SJCRH30 (cell line): ENCODE results near the gene COL17A1. TPM values are rescaled to one million over a fixed set of nuclear protein-coding genes. Genes with fewer than 3 reads are reported as not detected.

Experiments used
- DNase-seq, 2 experiments: peaks; one replicate each; pipeline ENCODE4 v3.0.0-alpha.2; 2015 to 2020
- H3K27ac ChIP-seq: fragments of 250-450 bp; sonication (Bioruptor Pico); 2 replicates; pipeline ENCODE4 v1.5.1; 2020; ENCODE audit warnings: mild to moderate bottlenecking, moderate library complexity
- H3K27me3 ChIP-seq: fragments of 250-450 bp; sonication (Bioruptor Pico); 2 replicates; pipeline ENCODE4 v1.5.1; 2020; ENCODE audit warnings: mild to moderate bottlenecking, moderate library complexity
- H3K36me3 ChIP-seq: fragments of 250-450 bp; sonication (Bioruptor Pico); 2 replicates; pipeline ENCODE4 v1.5.1; 2020; ENCODE audit warnings: mild to moderate bottlenecking, moderate library complexity
- H3K4me1 ChIP-seq: fragments of 250-450 bp; sonication (Bioruptor Pico); 2 replicates; pipeline ENCODE4 v1.5.1; 2020; ENCODE audit warnings: mild to moderate bottlenecking, moderate library complexity
- H3K4me3 ChIP-seq: fragments of 250-450 bp; sonication (Bioruptor Pico); 2 replicates; pipeline ENCODE4 v1.5.1; 2020; ENCODE audit warnings: mild to moderate bottlenecking, moderate library complexity
- H3K9me3 ChIP-seq: fragments of 250-450 bp; sonication (Bioruptor Pico); replicated peaks from 2 replicates; pipeline ENCODE4 v1.5.1; 2020; ENCODE audit warnings: mild to moderate bottlenecking, moderate library complexity
- total RNA-seq: library from RNA; depleted of rRNA; stranded (reverse); fragments of >200 nt; shearing (Covaris generic); gene quantifications from 2 replicates; pipeline ENCODE4 v1.2.3, GENCODE V29; 2014

COL17A1 gene
- total RNA-seq, 1 experiment from 2014 or later = not detected

- Histone ChIP-seq H3K36me3 (no peaks in the 10 kb centered on the region), H3K4me3 (no peak overlapping the region), H3K27ac (no peak overlapping the region), H3K9me3 (no peaks in the 10 kb centered on the region), H3K27me3 (peaks cover 26% of the 10 kb centered on the region), H3K4me1 (no peaks in the 10 kb centered on the region)
- DNase-seq = no peak
Measured at GRCh38 chr10:104052431-104052830, 33.2 kb downstream of the COL17A1 start.

GRCh38 chr10:104049504-104050250 lies 36.0 kb downstream of the COL17A1 start:
- H3K27me3 ChIP-seq = peaks cover 43% of the 10 kb centered on the region
- H3K4me3 ChIP-seq = no peak overlapping the region
- no peaks in the 10 kb centered on the region for H3K4me1 ChIP-seq
- no peaks in the 10 kb centered on the region for H3K9me3 ChIP-seq
- H3K36me3 ChIP-seq = no peaks in the 10 kb centered on the region
- no peak overlapping the region for H3K27ac ChIP-seq
- DNase-seq = no peak

- Histone ChIP-seq H3K4me3 (no peak overlapping the region), H3K36me3 (no peaks in the 10 kb centered on the region), H3K27ac (no peak overlapping the region), H3K4me1 (no peaks in the 10 kb centered on the region), H3K9me3 (no peaks in the 10 kb centered on the region), H3K27me3 (peaks cover 45% of the 10 kb centered on the region)
- DNase-seq = no peak
Measured at GRCh38 chr10:104046651-104047050, 39.0 kb downstream of the COL17A1 start.

- Histone ChIP-seq H3K27ac (no peak overlapping the region), H3K27me3 (peaks cover 41% of the 10 kb centered on the region), H3K4me1 (no peaks in the 10 kb centered on the region), H3K4me3 (no peak overlapping the region), H3K36me3 (no peaks in the 10 kb centered on the region), H3K9me3 (no peaks in the 10 kb centered on the region)
- peak in 1 of 2 experiments; percentile 35 for DNase-seq
Measured at GRCh38 chr10:104045151-104046089, 40.3 kb downstream of the COL17A1 start.

DNA sequence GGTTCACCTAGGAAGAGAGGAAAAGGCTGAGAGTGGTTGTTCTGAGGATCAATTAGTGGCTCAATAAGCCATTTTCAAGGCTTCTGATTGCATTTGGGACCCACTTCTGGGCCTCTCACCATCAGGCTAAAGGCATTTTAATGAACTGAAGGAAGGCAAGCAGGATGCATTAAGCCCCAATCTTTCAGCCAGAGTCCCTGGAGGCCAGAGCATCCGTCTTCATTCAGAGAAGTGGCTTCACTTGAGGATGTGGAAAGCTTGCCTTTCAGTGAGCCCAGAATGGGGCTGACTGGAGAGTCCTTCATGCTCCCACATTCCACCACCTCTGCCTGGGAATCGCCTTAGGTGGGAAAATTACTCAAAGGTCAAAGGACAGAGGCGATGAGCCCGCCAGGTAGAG lies 41.8 kb downstream of the COL17A1 start:
- Histone ChIP-seq H3K27me3 (peaks cover 34% of the 10 kb centered on the region), H3K4me3 (no peak overlapping the region), H3K9me3 (no peaks in the 10 kb centered on the region), H3K4me1 (no peaks in the 10 kb centered on the region), H3K27ac (no peak overlapping the region), H3K36me3 (no peaks in the 10 kb centered on the region)
- DNase-seq = no peak

DNA sequence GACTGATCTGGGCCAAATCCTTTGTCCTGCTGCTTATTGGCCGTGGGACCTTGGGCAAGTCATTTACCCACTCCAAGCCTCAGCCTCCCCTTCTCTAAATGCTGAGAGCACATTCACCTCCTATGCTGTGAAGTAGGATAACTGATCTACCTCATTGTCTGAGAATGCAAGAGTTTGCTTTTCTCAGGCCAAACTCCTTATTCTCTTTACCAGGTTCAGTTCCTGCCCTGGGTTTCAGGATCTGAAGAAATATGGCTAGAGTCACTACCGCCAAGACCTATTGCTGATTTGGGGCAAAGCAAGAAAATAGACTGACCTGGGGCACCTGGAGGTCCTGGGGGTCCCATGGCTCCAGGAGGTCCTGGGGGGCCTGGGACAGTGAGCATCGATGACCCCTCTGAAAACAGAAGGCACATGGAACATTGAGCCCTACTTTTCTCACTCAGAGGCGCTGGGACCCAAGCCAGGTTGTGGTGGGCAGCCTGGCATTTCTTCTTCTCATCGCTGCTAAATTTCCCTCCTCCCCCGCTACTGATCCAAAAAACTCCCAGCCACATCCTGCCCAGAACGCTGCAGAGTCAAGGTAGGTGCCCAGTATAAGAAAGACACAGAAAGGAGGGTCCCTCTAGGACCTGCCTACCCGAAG lies 42.4 kb downstream of the COL17A1 start:
- H3K9me3 ChIP-seq = no peaks in the 10 kb centered on the region

DNA sequence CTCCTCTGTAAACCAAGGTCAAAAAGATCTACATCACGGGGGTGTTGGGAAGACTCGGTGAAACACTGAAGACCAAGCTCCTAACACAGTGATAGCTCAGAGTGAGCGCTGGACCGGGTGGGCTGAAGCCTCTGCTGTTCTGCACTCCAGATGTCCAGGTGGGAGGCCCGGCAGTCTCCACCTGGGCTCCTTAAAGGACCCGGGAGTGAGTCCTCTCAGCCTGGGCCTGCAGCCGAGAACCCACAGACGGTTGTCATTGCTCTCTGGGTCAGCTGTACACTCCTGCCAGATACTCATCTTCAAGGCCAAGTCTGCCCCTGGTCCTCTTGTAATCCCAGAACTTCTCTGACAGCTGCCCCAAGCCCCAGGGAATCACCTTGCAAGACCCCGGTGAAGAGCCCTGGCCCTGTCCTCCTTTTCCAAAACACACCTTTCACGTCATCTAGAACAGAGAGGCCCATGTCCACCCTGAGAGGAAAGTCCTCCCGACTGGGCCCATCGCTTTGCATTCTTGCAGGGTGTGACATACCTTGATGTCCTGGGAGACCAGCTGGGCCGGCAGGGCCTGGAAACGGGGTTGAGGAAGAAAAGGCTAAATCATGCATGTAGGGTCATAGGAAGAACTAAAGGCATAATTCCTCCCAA lies 43.7 kb downstream of the COL17A1 start:
- DNase-seq = no peak
- H3K4me3 ChIP-seq = no peak overlapping the region
- no peaks in the 10 kb centered on the region for H3K36me3 ChIP-seq
- H3K27me3 ChIP-seq = peaks cover 29% of the 10 kb centered on the region
- no peak overlapping the region for H3K27ac ChIP-seq
- no peaks in the 10 kb centered on the region for H3K9me3 ChIP-seq
- no peaks in the 10 kb centered on the region for H3K4me1 ChIP-seq

More for the DNA sequence above, 42.4 kb downstream of the COL17A1 start:
- H3K27me3 ChIP-seq = peaks cover 34% of the 10 kb centered on the region
- no peaks in the 10 kb centered on the region for H3K4me1 ChIP-seq
- DNase-seq = no peak
- no peak overlapping the region for H3K27ac ChIP-seq
- no peaks in the 10 kb centered on the region for H3K36me3 ChIP-seq
- H3K4me3 ChIP-seq = no peak overlapping the region

GRCh38 chr10:104040862-104041789 lies 44.6 kb downstream of the COL17A1 start:
- Histone ChIP-seq H3K27me3 (peaks cover 26% of the 10 kb centered on the region), H3K9me3 (no peaks in the 10 kb centered on the region)
- DNase-seq = no peak

GRCh38 chr10:104040382-104040781 lies 45.3 kb downstream of the COL17A1 start:
- Histone ChIP-seq H3K4me3 (no peak overlapping the region), H3K4me1 (no peaks in the 10 kb centered on the region), H3K9me3 (no peaks in the 10 kb centered on the region), H3K27me3 (peaks cover 21% of the 10 kb centered on the region), H3K36me3 (no peaks in the 10 kb centered on the region), H3K27ac (no peak overlapping the region)
- DNase-seq = no peak

More at GRCh38 chr10:104040862-104041789, 44.6 kb downstream of the COL17A1 start:
- Histone ChIP-seq H3K4me3 (no peak overlapping the region), H3K27ac (no peak overlapping the region), H3K36me3 (no peaks in the 10 kb centered on the region), H3K4me1 (no peaks in the 10 kb centered on the region)

GRCh38 chr10:104038958-104039752 lies 46.5 kb downstream of the COL17A1 start:
- no peaks in the 10 kb centered on the region for H3K36me3 ChIP-seq
- H3K9me3 ChIP-seq = no peaks in the 10 kb centered on the region
- no peaks in the 10 kb centered on the region for H3K4me1 ChIP-seq
- no peak overlapping the region for H3K27ac ChIP-seq
- no peak overlapping the region for H3K4me3 ChIP-seq
- peaks cover 11% of the 10 kb centered on the region for H3K27me3 ChIP-seq
- no peak for DNase-seq

DNA sequence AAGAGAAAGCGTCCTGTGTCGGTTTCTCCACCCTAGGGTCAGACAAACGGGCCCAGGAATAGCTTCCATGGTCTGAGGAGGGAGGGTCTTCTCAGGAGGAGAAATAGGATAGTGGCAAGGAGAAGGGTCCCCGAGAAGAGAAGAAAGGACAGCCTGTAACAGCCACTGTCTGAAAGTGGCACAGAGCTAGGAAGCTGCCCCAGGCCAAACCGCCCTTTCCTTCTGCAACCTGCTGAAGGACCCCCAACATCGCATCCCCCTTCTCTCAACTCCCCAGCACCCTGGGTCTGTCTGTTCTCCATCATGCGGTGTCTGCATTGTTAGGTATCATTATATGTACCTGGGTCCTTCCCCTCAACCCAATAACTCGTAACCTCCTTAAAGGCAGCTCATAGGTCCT lies 47.1 kb downstream of the COL17A1 start:
- H3K4me1 ChIP-seq = no peaks in the 10 kb centered on the region
- H3K36me3 ChIP-seq = no peaks in the 10 kb centered on the region
- no peak for DNase-seq
- H3K9me3 ChIP-seq = no peaks in the 10 kb centered on the region
- no peak overlapping the region for H3K4me3 ChIP-seq
- H3K27ac ChIP-seq = no peak overlapping the region
- peaks cover 6% of the 10 kb centered on the region for H3K27me3 ChIP-seq

GRCh38 chr10:104037261-104037951 lies 48.3 kb downstream of the COL17A1 start:
- Histone ChIP-seq H3K27me3 (peaks cover 6% of the 10 kb centered on the region; the same call in 1 of the 2 replicates), H3K27ac (no peak overlapping the region), H3K4me1 (no peaks in the 10 kb centered on the region), H3K36me3 (no peaks in the 10 kb centered on the region), H3K9me3 (no peaks in the 10 kb centered on the region), H3K4me3 (no peak overlapping the region)
- DNase-seq = no peak
